NK-92 (cell line): ENCODE data around the gene MICAL3.
"Not testable (repeated sequence)": the region's sequence is repeated elsewhere in the genome, so short reads cannot be mapped to it uniquely, and the experiment has no call there.

ENCODE experiments used
- DNase-seq: peaks from one replicate; lab custom pipeline; 2025; ENCODE audit not compliant: unreplicated experiment; lab: John Stamatoyannopoulos, UW

The MICAL3 gene

GRCh38 chr22:18001040-18001893 lies 23.1 kb downstream of the MICAL3 start:
- DNase-seq: no peak

DNA sequence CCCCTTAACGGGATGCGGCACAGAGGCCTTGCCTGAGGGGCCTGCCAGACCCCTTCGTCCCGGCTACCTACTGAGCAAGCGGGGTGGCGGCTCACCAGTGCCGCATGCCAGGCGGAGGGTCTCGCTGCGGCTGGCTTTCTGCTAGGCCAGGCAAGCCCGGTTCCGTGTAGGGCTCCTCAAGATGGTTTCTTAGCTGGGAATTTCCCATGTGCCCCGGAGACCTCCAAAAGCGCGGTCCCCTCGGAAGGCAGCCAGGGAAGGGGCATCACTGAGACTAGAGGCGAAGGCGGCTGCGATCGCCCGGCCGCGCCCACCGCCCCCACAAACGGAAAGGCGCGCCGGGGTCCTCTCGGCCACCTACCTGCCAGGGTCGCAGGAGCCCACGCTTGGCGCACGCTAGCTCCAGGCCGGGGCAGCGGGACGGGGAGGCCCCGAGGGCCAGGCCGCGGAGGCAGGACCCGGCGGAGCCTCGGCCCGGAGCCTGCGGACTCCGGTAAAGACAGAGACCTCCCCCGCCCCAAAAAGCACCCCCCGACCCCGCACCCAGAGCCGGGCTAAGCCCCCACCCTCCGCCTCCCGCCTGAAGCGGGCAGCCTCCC lies 23.8 kb downstream of the MICAL3 start:
- no peak for DNase-seq

- DNase-seq: no peak
Measured at GRCh38 chr22:17999851-18000250, 24.5 kb downstream of the MICAL3 start.

DNA sequence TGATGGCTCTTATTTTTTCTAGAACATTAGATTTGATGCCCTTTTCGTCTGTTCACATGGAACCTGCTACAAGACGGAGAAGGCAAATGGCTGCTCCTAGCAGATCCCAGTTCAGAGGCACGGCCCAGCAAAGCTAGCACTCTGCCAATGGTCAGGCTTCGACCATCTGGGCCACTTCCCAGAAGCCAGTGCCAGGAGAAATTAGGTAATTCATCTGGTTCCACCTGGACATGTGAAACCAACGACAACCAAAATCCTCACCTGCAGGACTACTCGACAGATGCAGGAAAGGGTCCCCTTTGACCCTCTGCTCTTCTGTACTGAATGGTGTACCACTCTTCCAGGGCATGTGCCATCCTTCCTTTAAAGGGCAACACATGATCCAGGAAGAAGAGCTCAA lies 25.4 kb downstream of the MICAL3 start:
- DNase-seq: no peak

DNA sequence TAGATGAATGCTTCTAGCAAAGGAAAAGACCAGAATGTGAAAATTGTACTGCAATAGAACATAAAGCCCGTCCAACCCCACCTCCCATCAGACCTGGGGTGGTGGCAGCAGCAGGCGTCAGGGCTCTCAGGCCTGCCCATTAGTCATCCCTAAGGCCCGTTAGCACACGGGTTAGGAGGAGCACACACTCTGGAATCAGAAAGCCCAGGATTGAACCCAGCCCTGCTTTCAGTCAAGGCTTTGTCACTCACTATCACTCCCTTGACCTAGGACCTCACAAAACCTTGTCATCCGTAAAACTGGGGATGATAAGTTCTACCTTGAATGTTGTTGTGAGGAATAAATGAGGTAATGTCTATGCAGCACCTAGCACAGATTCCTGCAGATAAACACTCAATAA lies 26.9 kb downstream of the MICAL3 start:
- no peak for DNase-seq

DNA sequence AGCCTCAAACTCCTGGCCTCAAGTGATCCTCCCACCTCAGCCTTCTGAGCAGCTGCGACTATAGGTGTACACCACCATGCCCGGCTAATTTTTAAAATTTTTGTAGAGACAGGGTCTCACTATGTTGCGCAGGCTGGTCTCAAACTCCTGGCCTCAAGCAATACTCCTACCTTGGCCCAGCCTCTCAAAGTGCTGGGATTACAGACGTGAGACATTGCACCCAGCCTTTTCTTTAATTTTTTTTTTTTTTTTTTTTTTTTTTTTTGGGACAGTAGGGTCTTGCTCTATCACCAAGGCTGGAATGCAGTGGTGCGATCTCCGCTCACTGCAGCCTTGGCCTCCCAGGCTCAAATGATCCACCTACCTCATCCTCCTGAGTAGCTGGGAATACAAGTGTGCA lies 29.1 kb downstream of the MICAL3 start:
- not testable (repeated sequence) for DNase-seq

DNA sequence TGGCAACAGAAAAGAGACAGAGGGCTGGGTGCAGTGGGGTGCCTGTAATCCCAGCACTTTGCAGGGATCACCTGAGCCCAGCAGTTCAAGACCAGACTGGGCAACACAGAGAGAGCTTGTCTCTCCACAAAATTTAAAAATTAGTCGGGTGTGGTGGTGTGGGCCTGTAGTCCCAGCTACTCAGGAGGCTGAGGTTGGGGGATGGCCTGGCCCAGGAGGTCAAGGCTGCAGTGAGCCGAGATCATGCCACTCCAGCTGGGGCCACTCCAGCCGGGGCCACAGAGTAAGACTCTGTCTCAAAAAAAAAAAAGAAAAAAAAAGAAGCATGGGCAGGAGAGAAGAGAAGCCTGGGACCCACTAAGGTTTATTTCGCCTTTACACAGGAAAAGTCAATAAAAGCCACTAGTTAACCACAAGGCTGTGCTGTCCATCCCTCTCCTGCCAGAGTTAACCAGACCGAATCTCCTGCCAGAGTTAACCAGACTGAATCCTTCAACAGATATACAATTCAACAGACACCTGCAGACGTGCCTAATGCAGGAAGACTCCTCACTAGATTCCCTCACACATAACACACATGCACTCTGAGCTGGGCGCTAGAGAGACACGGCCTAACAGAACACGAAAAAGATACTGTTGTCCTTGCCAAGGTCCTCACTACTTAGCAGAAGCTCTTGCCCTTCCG lies 29.8 kb downstream of the MICAL3 start:
- DNase-seq: no peak

GRCh38 chr22:17992976-17993375 lies 31.4 kb downstream of the MICAL3 start:
- not testable (repeated sequence) for DNase-seq

GRCh38 chr22:17991992-17992391 lies 32.4 kb downstream of the MICAL3 start:
- DNase-seq: not testable (repeated sequence)

- no peak for DNase-seq
Measured at GRCh38 chr22:17990942-17991341, 33.4 kb downstream of the MICAL3 start.

DNA sequence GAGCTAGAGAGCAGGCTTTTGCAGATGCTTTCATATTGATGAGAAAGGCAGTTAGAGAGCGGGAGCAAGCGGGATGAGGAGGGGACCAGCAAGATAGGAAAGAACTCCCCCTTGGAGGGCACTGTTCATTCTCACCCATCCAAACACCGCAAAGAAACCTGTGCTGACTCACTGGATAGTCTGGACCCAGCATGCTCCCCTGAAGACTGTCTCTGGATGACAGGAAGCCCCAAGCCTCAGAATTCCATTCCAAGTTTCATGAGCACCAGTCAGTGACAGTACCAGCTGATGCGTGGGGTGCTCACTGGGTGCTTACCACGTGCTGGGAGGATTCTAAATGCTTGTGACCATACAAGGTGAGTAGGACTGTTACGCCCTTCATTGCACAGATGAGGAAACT lies 34.2 kb downstream of the MICAL3 start:
- DNase-seq: no peak

DNA sequence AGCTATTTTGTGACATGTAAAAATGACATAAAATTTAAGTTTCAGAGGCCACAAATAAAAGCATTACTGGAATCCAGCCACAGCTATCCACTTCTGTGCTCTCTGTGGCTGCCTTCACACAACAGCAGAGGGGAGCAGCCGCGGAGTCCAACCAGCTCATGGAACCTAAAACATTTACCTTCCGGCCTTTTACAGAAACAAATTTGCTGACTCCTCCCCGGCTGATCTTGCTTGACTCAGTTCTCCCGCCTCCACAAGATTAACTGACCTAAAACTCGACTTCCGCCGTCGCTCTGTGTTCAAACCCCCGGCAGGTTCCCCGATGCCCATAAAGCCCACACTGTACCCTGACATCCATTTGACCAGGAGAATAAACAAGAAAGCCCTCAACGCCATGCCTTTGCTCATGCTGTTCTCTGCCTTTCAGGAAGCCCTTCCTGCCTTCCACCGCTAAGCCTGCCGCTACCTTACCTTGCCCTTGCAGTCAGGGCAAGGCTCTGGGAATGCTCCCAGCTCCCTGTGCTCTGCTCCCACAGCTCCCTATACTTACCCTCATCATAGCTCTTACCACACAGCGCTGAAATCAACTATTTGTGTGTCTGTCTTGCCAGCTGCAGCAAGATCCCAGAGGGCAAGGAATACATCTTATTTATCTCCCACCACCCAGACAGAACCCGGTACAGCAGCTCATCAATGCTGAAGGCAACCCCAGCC lies 35.4 kb downstream of the MICAL3 start:
- DNase-seq: no peak

DNA sequence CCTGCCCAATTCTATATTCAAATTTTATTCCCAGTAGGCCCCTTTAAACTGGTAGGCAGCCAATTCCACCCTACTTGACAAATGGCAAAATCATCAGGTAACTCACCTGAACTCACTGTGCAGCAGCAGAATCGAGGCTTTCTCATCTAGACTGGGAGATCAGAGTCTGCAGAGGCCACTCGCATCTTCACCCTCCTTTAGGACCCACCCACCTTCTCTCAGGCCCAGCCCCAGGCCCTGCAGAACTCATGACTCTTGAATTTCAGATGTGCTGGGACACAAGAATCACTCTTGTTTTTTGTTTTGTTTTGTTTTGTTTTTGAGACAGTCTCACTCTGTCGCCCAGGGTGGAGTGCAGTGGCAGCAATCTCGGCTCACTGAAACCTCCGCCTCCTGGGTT lies 38.8 kb downstream of the MICAL3 start:
- DNase-seq: no peak

DNA sequence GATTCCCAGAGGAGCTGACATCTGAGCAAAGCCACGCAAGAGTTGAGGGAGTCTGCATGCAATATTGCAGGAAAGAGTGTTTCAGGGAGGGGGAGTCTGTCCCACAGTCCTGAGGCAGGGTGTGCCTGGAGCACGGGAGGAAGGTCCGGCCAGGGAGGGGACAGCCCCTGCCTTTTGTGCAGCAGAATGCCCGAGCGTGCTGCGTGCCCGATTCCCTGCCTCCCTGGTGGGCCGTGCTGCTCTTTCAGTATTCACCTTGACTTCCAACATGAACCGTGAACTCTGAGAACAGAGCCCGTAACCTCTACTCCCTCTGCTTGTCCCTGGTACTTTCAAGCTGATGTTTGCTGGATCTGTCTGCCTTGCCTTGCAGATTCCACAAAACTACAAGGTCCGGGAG lies 39.3 kb downstream of the MICAL3 start:
- DNase-seq: not testable (repeated sequence)

- no peak for DNase-seq
Measured at GRCh38 chr22:17984114-17984513, 40.2 kb downstream of the MICAL3 start.

DNA sequence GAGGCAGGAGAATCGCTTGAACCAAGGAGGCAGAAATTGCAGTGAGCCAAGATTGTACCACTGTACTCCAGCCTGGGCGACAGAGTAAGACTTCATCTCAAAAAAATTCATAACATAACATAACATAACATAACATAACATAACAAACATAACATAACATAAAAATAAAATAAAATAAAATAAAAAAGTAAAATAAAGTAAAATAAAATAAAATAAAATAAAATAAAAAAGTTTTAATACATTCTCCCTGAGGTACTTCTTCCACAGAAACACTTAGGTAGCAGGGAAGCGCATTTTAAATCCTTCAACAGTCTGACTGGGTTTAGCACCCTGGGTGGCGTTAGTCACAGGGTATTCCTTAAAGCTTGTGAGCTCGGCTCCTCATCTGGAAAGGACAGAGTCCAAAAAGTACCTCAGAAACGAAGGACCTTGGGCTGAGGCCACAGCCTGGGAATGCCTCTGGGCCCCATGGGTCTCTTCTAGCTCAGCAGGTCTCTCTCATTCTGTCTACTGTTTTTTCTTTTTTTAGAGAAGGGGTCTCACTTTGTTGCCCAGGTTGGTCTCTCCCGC lies 41.7 kb downstream of the MICAL3 start:
- no peak for DNase-seq

DNA sequence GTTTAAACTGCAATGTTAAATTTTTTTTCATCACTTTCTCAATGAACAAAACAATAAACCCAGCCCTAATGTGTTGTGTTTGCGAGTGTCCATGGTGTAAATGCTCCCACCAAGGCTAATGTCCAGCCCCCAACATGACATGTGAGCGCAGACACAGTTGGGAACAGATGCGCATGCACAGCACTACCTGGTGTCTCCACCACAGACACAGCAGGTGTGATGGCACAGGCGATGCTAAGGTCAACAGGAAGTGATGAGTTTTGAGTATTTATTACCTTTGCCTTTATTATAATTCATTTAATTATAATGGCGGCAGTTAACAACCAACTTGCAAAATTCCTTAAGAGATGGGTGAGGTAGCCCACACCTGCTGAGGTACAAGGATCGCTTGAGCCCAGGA lies 42.9 kb downstream of the MICAL3 start:
- no peak for DNase-seq

- DNase-seq: no peak
Measured at GRCh38 chr22:17980638-17981051, 43.7 kb downstream of the MICAL3 start.

DNA sequence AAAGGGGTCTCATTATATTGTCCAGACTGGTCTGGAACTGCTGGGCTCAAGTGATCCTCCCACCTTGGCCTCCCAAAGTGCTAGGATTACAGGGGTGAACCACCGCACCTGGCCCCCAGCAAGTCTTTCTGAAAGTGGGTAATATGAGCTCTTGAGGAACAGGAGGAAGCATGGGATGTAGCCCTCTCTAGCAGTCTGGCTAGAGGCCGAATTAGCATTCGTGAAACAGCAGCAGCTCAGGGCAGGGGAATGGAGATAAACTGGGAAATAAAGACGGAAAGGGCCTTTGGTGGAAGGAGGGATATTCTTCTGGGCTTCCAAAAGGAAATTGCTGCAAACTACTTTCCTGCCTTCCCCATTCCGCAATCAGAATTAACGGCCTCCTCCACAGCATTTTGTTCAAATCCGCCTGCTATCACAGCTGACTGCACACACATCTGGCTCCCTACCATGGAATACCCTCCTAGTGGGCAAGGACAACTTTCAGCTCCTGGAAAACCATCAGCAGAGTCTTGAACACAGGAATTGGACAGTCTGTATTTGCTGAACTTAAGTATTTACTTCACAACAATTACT lies 44.3 kb downstream of the MICAL3 start:
- no peak for DNase-seq

GRCh38 chr22:17978027-17978426 lies 46.3 kb downstream of the MICAL3 start:
- DNase-seq: no peak

- DNase-seq: no peak
Measured at GRCh38 chr22:17977371-17977770, 47.0 kb downstream of the MICAL3 start.
